WTC11 (cell line): Measurements from ENCODE around the gene MRPS27.

Source experiments
- ATF3 ChIP-seq: sonication (generic); formaldehyde crosslinking; conservative IDR thresholded peaks from 2 replicates; pipeline ENCODE4 v1.8.1; 2022; ENCODE audit warnings: mild to moderate bottlenecking, missing genetic modification reagents
- CTCF ChIP-seq: fragments of 200-600 bp; IDR thresholded peaks from 2 replicates; pipeline ENCODE4 v1.8.0; 2022; ENCODE audit warnings: antibody characterized with exemption
- SP1 ChIP-seq: sonication (generic); formaldehyde crosslinking; conservative IDR thresholded peaks from 2 replicates; pipeline ENCODE4 v1.8.1; 2022; ENCODE audit warnings: missing genetic modification reagents
- USF2 ChIP-seq: sonication (generic); formaldehyde crosslinking; IDR thresholded peaks from 2 replicates; pipeline ENCODE4 v1.8.1; 2023; ENCODE audit warnings: mild to moderate bottlenecking, missing genetic modification reagents, moderate library complexity

- TF ChIP-seq USF2 (CRISPR knock-in tag): no peak
- no peak for TF ChIP-seq CTCF
- TF ChIP-seq SP1: no peak
- no peak for TF ChIP-seq ATF3 (CRISPR knock-in tag)
These were observed 115.1 kb downstream of the MRPS27 start for GRCh38 chr5:72204946-72205345.
